ENCODE results near the gene MORN3.

The MORN3 gene

DNA sequence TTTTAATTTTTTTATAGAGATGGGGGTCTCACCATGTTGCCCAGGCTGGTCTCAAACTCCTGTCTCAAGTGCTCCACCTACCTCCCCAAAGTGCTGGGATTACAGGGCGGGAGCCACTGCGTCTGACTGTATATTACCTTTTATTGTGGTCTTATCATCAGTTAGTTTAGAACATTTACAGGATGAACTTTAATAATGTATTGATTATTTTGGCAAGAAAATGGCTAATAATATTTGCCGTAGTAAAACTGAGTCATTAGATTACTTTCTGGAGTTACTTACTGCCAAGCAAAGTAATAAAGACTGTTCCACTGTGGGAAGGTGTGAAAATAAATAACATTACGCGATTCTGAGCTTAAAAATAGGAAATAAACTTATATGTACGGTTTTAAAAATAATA lies 66.7 kb downstream of the MORN3 start:
- DNase-seq (ENCODE audit: extremely low read depth, low read depth) = no peak
- TF ChIP-seq, protein P1, sequence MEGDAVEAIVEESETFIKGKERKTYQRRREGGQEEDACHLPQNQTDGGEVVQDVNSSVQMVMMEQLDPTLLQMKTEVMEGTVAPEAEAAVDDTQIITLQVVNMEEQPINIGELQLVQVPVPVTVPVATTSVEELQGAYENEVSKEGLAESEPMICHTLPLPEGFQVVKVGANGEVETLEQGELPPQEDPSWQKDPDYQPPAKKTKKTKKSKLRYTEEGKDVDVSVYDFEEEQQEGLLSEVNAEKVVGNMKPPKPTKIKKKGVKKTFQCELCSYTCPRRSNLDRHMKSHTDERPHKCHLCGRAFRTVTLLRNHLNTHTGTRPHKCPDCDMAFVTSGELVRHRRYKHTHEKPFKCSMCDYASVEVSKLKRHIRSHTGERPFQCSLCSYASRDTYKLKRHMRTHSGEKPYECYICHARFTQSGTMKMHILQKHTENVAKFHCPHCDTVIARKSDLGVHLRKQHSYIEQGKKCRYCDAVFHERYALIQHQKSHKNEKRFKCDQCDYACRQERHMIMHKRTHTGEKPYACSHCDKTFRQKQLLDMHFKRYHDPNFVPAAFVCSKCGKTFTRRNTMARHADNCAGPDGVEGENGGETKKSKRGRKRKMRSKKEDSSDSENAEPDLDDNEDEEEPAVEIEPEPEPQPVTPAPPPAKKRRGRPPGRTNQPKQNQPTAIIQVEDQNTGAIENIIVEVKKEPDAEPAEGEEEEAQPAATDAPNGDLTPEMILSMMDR (IDR thresholded peaks at IDR 0.05; ENCODE audit: low read depth, low read length) = no peak

DNA sequence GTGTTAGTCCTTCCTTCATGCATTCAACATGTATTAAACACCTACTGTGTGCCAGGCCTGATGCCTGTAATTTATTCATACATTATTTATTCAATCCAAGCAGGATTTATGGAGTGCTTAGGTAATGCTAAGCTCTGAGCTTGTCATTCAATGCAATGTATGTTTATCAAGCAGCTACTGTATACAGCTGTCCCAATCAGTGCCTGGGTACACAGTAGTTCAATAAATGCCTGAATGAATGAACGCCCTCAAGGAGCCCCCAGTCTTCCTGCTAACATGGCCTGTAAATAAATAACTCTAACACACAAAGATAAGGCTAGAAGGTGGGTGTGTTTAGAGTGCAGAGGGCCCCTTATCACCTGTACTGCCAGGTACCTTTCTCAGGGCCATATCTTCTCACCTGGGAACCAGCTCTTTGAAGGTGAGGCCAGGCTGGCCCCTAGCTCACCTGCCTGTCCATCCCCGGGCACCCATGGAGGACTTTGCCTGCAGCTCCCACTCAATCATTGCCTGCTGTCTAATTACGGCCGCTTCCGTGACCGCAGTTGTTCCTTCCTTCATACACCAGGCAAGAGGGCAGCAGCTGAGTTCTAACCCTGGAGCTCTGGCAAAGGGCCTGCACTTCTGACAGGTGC lies 68.6 kb downstream of the MORN3 start:
- no peak for DNase-seq (ENCODE audit: extremely low read depth, low read depth)
- TF ChIP-seq, protein P1 (IDR thresholded peaks at IDR 0.05; ENCODE audit: low read depth, low read length) = no peak
